HG03060 (cell line): ENCODE measurements around the gene SLC25A27.
"Not testable (repeated sequence)": the region's sequence is repeated elsewhere in the genome, so short reads cannot be mapped to it uniquely, and the experiment has no call there.

Experiments
- ATAC-seq: cut with Tn5 transposase; IDR thresholded peaks from one replicate; pipeline ENCODE4 v1.9.1; 2021; ENCODE audit warnings: low read depth, moderate number of reproducible peaks; ENCODE audit not compliant: unreplicated experiment

SLC25A27 gene

GRCh38 chr6:46652603-46653438 is at the start of gene SLC25A27, which contains the start of gene CYP39A1:
Gene SLC25A27, plus strand, starts transcription at chr6:46652975. Its CDS starts 218 bp downstream, at chr6:46653193.
Gene CYP39A1, minus strand, starts transcription at chr6:46652818. Its CDS starts 236 bp downstream, at chr6:46652582.
- ATAC-seq: peak; percentile 97

- no peak for ATAC-seq
Measured at GRCh38 chr6:46605091-46605797, 47.5 kb upstream of the SLC25A27 start.

- no peak for ATAC-seq
Measured at GRCh38 chr6:46606338-46606737, 46.4 kb upstream of the SLC25A27 start.

GRCh38 chr6:46610862-46611553 is 41.8 kb upstream of the SLC25A27 start:
- no peak for ATAC-seq

GRCh38 chr6:46612645-46613044 is 40.1 kb upstream of the SLC25A27 start:
- ATAC-seq: no peak

- ATAC-seq: no peak
Measured at GRCh38 chr6:46618726-46619125, 34.0 kb upstream of the SLC25A27 start.

GRCh38 chr6:46626228-46626909 is 26.4 kb upstream of the SLC25A27 start:
- peak; percentile 71 for ATAC-seq

GRCh38 chr6:46626976-46627375 is 25.8 kb upstream of the SLC25A27 start:
- no peak for ATAC-seq

- ATAC-seq: no peak
Measured at GRCh38 chr6:46628498-46628897, 24.3 kb upstream of the SLC25A27 start.

GRCh38 chr6:46628976-46629375 is 23.8 kb upstream of the SLC25A27 start:
- ATAC-seq: no peak

GRCh38 chr6:46629691-46630090 is 23.1 kb upstream of the SLC25A27 start:
- ATAC-seq: no peak

GRCh38 chr6:46632053-46632452 is 20.7 kb upstream of the SLC25A27 start:
- no peak for ATAC-seq

- ATAC-seq: no peak
Measured at GRCh38 chr6:46635462-46635861, 17.3 kb upstream of the SLC25A27 start.

- ATAC-seq: no peak
Measured at GRCh38 chr6:46637145-46637544, 15.6 kb upstream of the SLC25A27 start.

- no peak for ATAC-seq
Measured at GRCh38 chr6:46637933-46638332, 14.8 kb upstream of the SLC25A27 start.

- no peak for ATAC-seq
Measured at GRCh38 chr6:46638650-46639049, 14.1 kb upstream of the SLC25A27 start.

GRCh38 chr6:46642928-46643751 is 9.6 kb upstream of the SLC25A27 start:
- no peak for ATAC-seq

GRCh38 chr6:46645265-46645664 is 7.5 kb upstream of the SLC25A27 start:
- ATAC-seq: no peak

- not testable (repeated sequence) for ATAC-seq
Measured at GRCh38 chr6:46648108-46648507, 4.7 kb upstream of the SLC25A27 start.
